ENCODE measurements around the gene MOV10L1.

- peak in 1 of 3 donors; percentile 17 for TF ChIP-seq CTCF (IDR thresholded peaks at IDR 0.05)
- no peak for TF ChIP-seq POLR2A (IDR thresholded peaks at IDR 0.05)
- no peak for TF ChIP-seq EP300 (IDR thresholded peaks at IDR 0.05)
Measured at GRCh38 chr22:50190182-50190940, 100.6 kb downstream of the MOV10L1 start.
